HG02870 (cell line): ENCODE data around the gene PDZK1IP1.
"Not testable (repeated sequence)": the region's sequence is repeated elsewhere in the genome, so short reads cannot be mapped to it uniquely, and the experiment has no call there.

Experiments used
- ATAC-seq: cut with Tn5 transposase; IDR thresholded peaks from one replicate; pipeline ENCODE4 v1.9.1; 2021; ENCODE audit warnings: mild to moderate bottlenecking, moderate library complexity; ENCODE audit not compliant: unreplicated experiment

The PDZK1IP1 gene

DNA sequence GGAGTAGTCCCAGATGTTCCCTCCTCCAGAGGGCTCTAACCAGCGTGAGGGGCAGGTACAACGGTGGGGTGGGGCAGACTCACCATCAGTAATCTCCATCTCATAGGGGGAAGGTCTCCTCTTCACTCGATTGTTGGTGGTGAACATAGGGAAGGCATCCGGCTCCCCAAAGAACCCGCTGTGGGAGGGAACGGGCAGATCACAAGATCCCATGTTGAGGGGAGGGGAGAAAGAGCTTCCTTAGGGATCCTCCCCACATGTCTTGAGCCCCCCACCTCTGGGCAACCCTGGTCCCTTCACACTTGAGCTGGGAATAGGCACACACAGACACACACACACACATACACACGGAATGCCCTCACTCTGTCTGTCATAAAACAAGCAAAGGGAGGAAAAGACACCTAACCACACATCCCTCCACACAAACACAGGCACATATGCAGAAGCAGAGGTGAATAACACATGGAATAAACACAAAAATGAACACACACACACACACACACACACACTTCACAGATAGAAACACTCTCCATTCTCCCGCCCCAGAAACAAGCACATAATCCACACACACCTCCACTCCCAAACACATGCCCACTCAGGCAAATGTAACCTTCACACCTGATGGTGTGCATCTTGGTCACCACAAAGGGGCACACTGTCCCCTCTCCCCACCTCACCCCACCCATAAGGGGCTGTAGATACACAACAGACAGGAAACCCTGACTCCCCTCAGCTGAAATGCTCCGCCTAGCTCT lies 34.3 kb upstream of the PDZK1IP1 start:
- ATAC-seq: no peak

DNA sequence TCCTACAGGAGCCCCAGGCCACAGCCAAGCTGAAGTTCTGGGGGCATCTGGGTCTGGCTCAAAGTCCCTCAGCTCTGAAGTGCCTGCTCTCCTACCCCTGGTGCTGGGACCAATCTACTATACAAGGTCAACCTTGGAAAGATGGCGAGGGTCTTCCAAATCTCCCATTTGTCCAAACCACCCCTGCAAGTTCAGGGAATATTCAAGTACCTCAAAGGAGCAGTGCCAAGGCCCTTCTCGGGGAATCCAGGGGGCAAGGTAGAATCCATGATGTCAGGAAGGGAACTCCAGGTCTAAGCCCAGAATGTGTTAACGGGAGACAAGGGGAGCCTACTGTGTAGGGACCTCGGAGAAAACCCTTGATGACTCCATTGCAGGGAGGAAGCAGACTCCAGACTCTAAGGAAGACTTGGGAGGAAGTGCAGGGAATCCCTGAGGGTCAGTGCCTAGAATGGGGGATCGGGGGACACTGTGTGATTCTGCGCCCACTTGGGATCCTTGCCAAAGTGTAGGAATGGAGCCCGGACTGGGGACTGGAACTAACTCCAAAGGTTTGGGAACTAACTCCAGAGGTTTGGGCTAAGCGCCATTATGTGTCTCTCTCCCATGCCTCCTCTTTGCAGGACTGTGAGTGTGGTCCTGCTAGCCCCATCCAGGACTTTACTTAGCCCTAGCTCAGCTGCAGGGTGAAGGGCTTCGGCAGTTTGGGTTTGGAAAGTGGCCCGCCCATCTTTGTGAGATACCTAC lies 33.5 kb upstream of the PDZK1IP1 start:
- ATAC-seq: no peak

DNA sequence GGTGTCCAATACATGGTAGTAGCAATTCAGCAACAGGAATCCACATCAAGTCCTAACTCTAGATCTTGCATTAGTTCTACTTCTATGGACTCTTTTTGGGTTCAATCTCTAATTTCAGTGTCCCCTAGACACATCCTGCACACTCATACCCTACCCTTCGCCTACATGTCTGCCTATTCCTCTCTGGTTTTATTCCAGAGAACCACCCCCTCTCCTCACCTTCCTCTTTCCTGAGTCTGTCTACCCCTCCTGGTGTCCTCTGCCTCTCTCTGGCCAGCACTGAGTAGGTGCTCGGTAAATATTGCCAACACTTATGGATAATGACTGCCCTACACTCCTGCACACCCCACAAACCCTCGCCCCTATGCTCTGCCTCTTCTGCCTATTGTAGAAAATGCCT lies 32.6 kb upstream of the PDZK1IP1 start:
- no peak for ATAC-seq

DNA sequence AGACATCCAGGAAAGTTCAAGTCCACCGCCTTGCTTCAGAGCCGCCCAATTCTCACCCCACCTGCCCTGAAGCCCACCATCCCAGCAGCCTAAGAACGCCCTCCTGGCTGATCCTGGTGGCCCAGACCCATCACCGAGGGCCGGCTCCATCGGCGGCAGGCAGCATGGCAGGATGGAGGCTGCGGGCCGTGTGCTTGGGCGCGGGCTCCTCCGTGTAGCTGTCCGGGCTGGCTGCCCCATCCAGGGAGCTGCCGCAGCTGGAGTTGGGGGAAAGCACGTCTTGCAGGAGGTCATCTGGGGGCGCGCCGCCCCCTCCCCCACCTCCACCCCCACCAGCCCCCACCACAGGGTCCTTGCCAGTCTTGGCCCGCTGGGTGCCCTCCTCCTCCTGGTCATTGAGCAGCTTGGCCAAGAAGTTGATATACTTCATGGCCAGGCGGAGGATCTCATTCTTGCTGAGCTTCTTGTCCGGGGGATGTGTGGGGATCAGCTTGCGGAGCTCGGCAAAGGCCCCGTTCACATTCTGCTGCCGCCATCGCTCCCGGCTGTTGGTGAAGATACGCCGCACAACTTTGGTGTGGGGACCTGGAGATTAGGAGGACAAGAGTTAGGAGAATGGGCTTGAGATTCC lies 29.9 kb upstream of the PDZK1IP1 start:
- ATAC-seq: no peak

DNA sequence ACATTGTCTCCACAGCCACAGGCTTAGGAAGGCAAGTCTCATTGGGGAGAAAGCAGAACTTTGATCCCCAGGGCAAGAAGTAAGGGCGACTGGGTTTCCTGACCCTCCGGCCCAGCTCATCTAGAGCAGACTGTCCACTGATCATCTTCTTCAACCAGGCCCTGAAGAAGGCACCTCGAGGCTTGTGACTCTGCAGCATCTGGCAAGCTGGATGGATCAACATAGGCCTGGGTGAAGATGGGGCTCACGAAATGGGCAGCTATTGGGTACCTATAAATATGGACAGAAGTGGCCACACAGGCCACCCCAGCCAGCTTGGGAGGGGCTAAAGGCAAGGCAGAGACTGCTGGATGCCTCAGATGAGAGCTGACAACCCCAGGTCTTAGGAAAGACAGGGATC lies 29.2 kb upstream of the PDZK1IP1 start:
- no peak for ATAC-seq

DNA sequence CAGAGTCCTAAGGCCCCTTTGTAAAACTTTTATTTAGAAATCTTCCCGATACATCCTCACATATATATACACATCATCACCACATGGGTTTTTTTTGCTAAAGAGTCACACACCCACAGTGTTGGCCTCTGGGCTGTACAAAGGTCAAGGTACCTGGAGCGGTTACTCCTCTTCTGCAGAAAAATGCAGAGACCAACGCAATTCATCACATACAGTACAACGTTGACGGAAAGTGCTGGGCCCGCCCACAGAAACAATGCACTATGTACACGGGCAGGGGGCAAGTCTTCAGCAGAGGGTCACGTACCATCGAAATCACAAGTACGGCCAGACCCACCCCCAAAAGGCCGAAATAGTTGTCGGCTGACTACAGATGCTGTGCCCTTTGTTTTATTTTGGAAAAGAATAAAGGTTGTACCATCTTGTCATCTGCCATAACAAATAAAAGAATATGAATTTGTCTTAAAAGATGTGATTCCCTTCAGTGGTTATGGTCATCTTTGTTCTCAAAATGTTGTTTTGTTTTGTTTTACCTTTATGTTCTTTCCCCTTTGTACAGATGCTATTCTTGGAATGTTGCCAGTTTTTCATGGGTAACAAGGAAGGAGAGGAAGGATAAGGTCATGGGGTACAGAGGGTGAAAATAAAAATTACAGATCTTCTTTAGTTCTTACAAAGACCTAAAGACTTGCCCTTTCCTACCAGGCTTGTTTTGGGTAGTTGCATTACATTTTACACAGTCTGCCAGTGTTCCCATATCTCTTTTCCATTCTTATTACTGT lies 26.6 kb upstream of the PDZK1IP1 start:
- ATAC-seq: no peak

DNA sequence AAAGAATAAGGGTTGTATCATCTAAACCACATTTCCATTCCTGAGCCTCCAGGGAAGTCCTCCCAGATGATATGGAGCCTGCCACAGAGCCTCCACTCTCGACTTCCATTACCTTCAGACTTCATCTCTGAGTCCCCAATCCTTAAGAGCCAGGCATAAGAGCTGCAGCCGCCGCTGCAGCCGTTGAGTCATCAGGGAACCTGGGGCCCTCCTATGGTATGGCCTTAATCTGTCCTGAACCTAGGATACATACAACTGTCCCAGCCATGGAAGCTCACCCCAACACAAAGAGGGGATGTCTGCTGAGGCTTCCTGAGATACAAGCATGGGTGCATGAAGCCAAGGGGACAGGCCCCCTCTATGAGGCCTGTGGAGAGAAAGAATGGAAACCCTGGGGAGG lies 25.9 kb upstream of the PDZK1IP1 start:
- ATAC-seq: no peak

DNA sequence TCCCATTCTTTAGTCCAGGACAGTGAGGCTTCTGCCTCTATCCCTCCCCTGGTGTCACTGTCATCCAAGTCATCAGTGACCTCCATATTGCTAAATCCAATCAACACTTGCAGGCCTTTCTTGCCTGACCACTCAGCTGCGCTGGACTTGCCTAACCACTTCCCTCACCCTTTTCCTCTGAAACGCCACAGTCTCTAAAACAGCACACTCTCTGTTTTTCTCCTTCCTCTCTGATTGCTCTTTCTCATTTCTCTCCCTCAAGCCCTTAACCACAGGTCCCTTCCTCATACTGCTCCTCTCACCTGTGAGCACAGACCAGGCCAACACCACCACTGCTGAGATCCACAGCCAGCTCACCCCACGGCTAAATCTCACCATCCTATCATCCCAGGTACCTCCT lies 24.7 kb upstream of the PDZK1IP1 start:
- ATAC-seq: no peak

DNA sequence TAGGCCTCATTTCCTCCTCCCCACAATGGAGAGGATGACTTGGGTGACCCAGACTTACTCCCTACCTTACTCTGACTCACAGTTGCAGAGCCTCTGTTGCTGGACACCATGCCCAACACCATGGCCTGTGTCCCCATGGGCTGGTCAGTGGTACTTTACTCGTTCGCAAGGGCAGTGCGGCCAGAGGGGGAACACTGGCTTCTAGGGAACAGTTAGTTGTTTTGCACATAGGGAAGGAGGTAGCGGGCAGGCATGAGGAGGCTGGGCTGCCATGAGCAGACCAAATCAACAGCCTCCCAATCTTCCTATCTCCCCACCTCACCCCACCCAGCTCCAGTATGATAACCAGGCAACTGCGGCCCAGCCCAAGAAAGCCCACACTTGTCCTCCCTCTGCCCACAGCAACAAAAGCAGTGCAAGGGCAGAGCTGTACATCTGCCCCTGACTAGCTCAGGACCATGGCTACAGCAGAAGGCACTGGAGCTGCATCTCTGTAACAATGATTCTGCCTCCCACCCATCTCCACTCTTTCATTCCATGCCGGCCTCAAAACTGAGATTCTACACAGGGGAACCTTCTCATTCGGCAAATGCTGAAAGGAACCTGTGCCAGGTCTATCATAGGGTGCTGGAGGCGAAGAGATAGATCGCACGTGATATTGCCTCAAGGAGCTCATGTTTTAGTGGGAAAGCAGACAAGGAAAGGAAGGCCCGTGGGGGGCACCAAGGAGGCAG lies 23.6 kb upstream of the PDZK1IP1 start:
- ATAC-seq: no peak

DNA sequence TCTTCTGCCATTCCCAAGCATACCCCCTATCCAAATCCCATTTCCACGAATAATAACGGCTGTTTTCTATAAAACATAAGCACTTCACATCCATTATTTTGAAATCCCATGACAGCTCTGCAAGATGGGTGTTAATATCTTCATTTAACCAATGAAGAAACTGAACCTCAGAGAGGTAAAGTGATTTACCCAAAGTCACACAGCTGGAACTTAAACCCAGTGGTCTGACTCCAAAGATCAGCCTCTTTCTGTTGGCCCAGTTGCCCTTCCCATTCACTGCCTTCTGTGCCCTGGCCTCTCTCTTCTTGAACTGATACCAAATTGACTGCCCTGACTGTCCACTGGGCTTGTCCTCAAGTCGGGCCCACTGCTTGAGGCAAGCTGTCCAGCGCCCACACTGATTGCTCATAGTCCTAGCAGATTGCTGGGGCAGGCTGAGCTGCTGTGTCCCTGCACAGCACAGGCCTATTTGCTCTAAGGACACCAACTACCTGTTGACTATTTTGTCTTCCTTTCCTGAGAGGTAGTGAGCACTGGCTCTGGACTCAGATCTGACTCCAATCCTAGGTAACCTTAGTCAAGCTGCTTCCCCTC lies 22.9 kb upstream of the PDZK1IP1 start:
- no peak for ATAC-seq

DNA sequence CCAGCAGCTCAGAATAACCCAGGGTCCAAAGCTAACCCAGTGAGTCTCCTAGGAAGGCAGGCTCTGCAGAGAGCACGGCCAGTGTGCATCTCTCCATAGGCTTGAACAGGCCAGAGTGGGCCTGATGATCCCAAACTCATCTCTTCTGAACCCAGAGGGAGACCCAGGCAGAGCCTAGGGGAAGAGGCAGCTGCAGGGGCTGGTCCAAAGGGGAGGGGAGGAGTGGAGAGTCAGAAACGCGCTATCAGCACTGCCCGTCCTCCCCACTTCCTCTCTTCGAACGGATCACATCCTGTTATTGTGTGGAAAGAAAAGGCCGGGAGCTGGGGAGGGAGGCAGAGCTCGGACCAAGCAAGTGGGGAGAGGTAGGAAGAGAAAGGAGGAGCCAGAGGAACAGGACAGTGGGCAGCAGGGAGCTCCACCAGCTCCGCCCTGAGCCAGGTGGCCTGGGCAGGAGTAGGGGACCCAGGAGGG lies 22.0 kb upstream of the PDZK1IP1 start:
- no peak for ATAC-seq

DNA sequence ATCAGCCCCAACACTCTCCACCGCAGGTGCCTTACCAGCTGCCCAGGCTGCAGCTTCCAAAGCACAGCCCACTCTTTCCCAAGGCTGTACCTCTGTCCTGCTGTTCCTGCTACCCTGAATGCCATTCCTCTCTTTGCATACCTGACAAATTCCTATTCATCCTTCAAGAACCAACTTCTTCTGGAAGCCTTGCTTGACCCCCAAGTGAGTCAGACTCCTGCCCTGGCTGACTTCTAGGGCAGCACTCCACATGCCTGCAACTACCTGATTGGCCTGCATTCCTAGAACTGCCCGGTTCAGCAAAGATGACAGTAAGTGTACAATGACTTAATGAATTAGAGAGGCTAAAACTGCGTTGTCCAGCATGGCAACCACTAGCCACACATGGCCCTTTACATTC lies 20.8 kb upstream of the PDZK1IP1 start:
- ATAC-seq: no peak

DNA sequence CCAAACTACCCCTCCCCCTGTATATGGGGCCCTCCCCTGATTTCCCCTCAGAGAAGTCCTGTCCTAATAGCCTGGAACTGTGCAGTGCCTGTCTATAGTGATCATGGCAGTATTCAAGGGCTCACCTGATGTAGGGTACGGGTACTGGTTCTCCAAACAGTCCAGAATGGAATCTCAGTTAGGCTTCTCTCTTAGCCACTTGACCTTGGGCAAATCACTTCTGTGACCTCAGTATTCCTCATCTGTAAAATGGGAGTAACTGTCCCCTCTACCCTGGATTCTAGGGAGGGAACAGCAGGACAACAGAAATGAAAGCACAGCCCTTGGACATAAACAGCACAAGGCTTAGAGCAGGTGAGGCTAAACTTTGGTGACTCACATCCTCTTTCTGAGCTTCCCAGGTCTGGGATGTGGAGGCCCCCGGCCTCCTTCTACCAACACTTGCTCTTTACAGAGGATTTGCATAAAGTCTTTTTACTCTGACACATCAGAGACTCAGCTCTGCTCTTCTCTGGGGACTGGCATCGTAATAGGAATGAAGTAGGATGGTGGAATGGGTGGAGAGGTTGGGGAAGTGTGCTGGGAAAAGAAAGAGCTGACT lies 20.0 kb upstream of the PDZK1IP1 start:
- ATAC-seq: no peak

DNA sequence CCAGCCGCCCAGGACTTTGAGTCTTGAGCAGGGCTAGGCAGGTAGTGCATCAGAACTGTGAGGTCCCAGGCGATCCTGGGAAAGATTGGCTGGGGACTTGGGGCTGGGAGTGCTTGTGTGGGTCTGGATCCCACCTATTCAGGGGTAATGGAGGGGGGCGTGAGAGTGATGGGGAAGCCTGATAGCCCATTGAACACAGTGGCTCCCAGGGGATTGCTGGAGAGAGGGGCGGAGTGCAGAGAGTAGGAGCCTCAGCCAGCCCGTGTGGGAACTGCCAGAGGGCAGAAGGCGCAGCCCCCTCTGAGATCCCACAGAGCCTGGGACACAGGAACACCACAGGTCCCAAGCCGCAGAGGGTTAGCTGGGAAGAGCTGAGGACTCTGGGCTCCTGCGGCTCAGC lies 19.3 kb upstream of the PDZK1IP1 start:
- no peak for ATAC-seq

DNA sequence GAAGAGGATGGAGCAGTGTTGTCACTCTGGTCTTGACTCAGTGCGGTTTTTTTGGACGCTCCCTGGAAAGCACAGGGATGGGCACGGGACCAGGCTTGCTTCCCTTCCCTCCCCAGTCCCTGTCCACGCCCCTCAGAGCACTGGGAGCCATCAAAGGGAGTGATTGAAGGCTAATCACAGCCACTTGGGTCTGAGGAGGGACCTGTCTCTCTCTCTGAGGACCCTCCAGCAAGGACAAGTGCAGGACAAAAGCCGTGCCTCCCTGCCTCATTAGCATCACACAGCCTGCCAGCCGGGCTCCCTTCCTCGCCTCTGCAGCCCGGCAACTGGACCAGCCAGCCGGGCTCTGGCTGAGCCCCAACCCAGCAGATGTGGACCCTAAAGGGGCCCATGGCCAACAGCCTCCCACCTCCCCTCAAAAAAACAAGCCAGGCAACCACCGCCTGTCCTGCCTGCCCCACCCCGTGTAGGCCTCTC lies 18.6 kb upstream of the PDZK1IP1 start:
- no peak for ATAC-seq

DNA sequence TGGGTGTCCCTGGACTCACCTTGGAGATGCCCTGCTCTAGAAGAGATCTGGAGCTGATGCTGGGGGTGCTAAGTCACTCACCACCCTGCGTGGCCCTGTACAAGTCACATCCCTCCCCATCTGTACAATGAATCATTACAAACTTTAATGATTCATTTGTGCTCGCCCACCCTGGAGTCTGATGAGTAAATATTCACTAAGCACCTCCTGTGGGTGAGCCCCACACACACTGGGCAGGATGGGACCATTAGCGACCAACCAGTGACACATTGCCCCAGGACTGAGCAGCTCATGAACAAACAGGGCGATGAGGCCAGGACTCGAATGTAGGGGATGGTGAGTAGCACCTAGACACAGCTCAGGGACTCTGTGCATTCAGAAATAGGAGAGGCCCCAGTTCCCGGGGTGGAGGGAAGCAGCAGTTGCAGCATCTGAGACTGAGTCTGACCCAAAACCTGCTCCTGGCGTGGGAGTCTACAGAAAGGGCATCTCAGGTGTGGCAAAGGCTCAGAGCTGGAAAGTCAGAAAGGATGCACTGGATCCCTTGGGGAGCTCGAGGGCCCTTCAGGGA lies 18.1 kb upstream of the PDZK1IP1 start:
- ATAC-seq: no peak

DNA sequence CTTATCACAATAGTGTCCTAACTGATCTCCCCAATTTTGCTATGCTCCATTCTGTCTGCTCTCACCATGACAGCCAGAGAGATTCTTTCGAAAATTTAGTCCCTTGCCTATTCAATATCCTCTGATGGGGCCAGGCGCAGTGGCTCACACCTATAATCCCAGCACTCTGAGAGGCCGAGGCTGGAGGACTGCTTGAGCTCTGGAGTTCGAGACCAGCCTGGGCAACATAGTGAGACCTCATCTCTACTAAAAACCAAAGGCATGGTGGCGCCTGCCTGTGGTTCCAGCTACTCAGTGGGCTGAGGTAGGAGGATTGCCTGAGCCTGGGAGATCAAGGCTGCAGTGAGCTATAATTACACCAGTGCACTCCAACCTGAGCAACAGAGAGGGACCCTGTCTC lies 16.1 kb upstream of the PDZK1IP1 start:
- ATAC-seq: no peak

DNA sequence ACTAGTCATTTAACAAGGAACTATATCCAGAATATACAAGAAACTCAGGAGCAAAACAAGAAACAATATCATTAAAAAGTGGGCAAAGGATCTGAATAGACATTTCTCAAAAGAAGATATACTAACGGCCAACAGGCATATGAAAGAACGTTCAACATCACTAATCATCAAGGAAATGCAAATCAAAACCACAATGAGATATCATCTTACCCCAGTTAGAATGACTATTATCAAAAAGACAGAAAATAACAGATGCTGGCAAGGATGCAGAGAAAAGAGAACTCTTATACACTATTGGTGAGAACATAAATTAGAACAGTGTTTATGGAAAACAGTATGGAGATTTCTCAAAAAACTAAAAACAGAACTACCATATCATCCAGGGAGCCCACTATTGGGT lies 13.7 kb upstream of the PDZK1IP1 start:
- not testable (repeated sequence) for ATAC-seq

DNA sequence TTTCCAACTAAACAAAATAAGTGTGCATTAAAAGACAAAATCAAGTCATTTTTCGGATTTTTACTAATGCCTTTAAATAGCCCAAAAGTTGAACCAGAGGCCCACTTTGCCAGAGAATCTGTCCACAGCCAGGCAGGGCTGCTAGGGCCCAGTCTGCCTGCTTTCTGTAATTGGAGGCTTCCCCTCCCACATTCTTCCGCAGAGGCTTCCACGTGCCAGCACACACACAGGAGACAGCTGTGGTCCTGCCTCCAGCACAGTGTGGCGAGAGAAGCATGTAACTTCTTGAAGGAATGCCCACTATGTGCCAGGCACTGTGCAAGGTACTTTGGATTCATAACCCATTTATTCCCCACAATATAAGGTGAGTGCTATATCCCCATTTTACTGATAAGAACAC lies 11.3 kb upstream of the PDZK1IP1 start:
- ATAC-seq: no peak
